GM12801 (cell line): ENCODE results near the gene ACTN1.

Experiments used
- TF ChIP-seq, protein P1 (sequence below): IDR thresholded peaks from one replicate; pipeline ENCODE4 v1.5.1; 2011; ENCODE audit warnings: control low read depth; ENCODE audit not compliant: insufficient read length; ENCODE audit errors: extremely low read depth

ACTN1 gene

DNA sequence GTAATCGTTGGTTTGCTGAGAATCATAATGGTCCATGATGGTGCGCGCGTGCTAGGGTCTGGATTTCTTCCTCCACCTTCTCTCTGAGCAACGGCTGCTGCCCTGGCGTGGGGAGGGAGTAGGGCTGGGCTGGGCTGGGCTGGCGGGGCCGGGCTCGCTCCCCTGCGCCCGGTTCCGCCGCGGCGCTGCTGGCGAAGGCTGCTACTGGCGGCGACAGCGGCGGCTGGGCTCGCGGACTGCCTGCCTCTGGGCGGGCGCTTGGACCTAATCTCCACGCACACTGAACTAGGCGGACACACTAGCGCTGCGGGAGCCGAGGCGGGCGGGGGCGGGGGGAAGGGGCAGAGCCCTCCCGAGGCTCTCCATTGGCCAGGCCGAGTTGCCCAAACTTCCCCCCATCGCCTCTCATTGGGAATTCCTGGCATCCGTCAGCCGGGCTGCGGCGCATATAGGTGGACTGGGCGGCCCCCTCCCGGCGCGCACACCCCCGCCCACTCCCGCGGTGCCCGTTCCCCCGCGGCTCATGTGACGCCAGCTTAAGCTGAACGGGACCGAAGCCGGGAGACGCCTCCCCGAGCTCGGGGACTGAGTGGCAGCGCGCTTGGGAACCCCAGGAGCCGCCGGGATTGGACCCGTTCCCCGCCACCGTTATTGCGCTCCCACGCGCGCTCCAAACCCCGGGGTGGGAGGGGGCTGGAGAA lies at the start of gene ACTN1:
TSS of gene ACTN1 (minus strand) at position 282 of the 701 bp plus-strand sequence. CDS start at position 36, 246 bp downstream.
- TF ChIP-seq, protein P1, sequence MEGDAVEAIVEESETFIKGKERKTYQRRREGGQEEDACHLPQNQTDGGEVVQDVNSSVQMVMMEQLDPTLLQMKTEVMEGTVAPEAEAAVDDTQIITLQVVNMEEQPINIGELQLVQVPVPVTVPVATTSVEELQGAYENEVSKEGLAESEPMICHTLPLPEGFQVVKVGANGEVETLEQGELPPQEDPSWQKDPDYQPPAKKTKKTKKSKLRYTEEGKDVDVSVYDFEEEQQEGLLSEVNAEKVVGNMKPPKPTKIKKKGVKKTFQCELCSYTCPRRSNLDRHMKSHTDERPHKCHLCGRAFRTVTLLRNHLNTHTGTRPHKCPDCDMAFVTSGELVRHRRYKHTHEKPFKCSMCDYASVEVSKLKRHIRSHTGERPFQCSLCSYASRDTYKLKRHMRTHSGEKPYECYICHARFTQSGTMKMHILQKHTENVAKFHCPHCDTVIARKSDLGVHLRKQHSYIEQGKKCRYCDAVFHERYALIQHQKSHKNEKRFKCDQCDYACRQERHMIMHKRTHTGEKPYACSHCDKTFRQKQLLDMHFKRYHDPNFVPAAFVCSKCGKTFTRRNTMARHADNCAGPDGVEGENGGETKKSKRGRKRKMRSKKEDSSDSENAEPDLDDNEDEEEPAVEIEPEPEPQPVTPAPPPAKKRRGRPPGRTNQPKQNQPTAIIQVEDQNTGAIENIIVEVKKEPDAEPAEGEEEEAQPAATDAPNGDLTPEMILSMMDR: no peak

DNA sequence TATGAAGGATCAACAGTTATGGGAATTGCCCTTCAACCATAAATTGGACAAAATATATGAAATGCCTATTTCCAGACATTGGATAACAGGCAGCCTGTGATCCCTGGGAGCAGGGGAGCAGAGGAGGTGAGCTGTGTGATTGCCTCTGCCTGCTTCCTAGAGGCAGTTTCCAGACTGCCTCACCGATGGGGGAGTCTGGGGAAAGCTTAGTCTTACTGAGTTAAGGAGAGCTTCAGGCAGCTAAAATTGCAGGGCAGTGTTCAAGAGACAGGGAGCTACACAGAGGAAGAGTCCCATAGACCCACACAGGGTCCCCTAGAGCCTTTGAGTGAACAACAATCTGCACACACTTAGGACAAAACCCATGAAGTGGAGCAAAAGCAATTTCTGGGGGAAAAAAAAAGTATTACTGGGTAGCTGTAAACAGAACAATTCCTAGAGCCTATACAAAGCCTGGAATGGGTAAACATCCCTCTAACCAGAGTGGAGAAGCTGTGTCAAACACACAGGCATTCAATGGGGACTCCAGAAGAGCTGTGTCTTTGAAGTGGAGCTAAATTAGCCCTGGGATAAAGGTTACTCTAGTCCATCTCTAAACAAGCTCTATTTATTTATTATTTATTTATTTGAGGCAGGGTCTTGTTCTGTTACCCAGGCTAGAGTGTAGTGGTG lies 48.3 kb upstream of the ACTN1 start:
- TF ChIP-seq, protein P1: no peak

GRCh38 chr14:69023035-69023434 lies 43.9 kb upstream of the ACTN1 start:
- TF ChIP-seq, protein P1: no peak

DNA sequence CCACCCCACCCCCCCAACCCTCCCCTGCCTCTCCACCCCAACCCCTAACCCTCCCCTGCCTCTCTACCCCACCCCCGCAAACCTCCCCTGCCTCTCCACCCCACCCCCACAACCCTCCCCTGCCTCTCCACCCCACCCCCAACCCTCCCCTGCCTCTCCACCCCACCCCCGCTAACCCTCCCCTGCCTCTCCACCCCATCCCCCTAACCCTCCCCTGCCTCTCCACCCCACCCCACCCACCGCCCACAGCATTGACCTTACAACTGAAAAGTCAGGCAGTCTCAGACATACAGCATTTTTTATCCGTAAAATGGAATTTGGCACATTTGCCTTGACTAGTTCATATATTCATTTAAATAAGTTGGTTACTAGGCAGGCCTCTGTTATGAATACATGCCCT lies 38.6 kb upstream of the ACTN1 start:
- TF ChIP-seq, protein P1: no peak

GRCh38 chr14:69014829-69015259 lies 35.7 kb upstream of the ACTN1 start:
- TF ChIP-seq, protein P1: no peak

DNA sequence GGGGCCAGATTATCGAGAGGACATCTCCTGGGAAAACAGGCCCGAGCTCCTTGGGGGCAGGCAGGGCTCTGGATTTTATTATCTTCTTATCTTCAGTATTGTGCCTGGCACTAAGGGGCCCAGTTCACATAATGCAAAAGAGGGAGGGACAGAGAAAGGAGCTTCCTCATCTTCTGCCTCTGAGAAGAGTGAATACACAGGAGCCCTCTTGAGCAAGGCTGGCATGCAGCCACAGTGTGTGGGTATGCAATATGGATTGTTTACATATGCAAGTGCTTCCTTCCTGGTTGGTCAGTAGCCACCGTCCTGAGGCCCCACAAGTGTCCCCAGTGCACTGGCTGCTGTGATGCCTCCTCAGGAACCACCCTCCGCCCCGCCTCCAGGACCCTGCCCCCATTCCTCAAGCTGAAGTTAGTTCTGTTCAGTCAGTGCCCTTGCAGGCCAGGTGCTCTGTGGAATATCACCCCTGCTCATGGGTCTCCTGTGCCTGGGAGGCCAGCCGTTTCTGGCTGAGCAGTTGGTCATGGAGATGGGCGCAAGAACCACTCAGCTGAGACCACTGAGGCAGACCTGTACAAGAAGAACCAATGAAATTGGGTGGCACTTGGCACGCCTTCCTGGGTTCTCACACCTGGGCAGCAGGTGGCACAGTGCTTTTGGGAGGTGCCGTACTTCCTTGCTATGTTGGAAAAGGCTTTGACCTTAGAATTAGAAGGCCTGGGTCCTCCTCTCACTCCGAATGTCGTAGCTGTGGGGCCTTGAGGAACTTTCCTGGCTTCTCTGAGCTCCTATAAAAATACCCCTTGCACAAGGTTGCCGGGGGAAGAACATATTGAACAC lies 35.1 kb upstream of the ACTN1 start:
- TF ChIP-seq, protein P1: no peak
